HG02678 (cell line): ENCODE data around the gene NRF1.

Experiments
- ATAC-seq: cut with Tn5 transposase; IDR thresholded peaks from one replicate; pipeline ENCODE4 v1.9.1; 2021; ENCODE audit warnings: mild to moderate bottlenecking, moderate library complexity; ENCODE audit not compliant: unreplicated experiment

Gene NRF1

DNA sequence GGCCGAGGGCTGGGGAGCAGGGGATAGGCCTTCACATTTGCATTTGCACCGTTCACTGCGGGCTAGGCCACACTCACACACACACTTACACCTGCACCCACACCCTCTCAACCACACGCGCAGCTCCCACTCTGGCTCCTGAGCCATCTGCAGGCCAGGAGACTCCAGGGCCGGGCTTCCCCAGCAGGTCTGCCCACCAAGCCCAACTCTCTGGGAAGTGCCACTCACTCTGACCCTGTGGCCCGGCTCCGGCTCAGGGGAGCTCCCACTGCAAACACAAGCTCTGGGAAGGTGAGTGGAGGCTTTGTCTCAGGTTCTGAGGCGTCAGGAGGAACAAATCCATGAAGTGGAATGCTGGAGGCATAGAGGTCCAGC is 157.9 kb downstream of the NRF1 start:
- ATAC-seq: no peak

DNA sequence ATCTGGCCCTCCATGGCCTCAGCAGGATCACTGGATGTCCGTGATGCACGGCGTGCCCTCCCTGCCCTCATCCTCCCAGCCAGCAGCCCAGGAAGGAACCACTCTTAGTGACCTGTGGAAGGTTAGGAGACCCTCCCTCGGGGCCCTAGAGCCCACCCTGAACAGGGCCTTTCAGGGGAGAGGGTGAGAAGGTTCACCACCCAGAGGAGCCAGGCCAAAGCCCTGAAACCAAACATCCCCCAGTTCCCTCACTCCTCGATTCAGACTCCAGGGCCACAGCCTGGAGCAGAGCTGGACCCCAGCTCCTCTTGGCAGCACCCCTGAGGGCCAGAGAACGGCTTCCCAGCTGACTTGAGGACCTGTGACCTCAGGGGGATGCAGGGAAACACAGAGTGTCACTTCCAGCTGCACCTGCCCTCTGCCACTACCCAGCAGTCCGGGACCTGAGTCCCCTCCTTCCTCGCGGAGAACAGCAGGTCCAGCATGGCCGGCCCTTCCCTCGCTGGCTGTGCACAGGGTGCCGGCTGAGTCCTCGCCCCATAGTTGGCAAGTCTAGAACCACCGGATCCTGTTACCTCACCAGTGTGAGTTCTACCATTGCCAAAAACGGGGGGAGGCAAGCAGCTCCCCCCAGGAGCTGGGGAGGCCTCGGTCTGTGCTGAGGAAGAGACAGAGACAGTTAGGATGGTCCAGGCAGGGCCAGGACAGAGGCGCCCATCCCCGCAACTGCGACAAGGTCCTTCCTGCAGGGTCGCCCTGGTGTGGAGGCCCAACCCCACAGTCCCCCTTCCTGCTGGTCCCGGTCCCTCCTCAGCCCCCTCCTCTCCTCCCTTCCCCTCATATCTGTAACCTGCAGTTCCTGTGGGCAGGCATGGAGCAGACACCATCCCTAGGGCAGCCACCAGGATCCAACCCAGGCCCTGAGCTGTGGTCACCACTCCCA is 158.6 kb downstream of the NRF1 start:
- no peak for ATAC-seq

DNA sequence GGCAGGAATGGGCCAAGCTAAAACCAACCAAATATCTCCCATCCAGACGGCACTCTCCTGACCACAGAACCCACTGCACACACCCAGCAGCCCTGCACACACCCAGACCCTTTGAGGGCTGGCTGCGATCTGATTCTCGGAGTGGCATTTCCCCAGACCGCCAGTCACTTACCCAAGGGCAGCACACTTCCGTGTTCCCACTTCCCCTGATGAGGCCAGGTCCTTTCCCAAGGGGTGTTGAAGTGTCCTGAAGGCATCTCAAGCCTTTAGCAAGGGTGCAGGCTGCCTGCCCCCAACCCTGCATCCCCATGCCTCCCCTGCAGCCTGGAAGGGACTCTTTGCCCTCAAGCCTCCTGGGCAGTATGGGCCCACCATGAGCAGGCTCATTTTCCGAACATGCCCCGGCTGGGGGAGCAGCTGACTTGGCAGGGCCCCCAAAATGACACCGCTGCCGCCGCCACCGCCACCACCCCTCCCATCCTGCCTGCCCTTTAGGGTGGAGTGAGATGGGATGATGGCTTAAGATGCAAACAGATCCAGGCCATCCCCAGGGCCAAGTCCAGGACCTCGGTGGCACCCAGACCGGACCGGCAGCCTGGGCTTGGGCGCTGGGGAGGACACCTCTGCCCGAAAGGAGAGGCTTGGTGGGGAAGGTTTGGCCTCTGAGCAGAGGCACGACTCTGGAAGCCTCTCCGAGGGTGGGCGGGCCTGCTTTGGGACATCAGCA is 159.8 kb downstream of the NRF1 start:
- ATAC-seq: no peak

DNA sequence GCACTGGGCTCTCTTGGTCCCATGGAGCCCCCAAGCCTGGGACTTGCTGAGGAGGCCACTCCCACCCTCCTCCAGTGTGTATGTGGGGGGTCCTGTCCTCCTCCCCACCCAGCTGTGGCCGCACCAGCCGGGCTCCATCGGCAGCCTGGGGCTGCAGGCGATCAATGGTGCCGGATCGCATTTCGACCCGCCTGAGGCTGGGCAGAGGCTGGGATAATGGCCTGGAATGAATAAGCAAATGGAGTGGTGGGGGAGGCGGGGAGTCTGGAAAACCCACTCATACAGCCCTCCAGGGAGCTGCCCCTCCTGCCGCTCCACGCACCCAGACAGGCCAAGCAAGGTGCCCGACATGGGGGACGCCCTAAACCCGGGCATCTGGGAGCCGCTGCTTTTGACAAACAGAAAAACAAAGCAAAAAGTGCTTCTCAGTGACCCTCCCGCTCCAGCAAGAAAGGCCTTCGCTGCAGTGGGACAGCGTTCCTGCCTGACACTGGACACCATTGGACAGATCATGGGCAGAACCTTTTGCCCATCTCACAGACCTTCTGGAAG is 160.5 kb downstream of the NRF1 start:
- ATAC-seq: no peak

DNA sequence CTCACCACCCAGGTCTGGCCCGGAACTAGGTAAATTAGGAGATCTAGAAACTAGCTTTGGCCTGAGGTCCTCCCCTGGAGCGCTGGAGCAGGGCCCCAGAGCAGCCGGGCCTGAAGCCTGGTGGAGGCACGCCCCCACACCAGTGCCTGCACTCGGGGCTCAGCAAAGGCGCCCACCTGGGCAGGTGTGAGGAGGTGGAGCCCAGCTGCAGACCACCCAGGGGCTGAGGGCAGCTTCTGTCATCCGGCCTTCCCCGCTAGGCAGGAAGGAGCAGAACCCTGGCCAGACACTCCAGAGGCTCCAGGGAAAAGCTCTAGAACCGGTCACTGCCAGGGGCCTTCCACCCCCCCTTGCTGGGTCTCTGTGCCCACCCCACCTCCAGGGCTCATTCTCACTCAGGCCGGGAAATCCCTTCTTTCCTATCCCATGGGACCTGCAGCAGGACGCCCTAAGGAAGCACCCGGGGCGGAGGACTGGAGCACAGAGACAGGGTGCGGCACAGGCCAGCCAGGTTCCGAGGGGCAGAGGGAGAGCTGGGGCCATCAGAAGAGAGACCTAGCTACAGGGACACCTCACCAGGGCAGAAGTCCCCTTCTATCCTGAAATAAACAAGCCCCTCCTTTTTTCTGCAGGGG is 161.2 kb downstream of the NRF1 start:
- ATAC-seq: no peak

DNA sequence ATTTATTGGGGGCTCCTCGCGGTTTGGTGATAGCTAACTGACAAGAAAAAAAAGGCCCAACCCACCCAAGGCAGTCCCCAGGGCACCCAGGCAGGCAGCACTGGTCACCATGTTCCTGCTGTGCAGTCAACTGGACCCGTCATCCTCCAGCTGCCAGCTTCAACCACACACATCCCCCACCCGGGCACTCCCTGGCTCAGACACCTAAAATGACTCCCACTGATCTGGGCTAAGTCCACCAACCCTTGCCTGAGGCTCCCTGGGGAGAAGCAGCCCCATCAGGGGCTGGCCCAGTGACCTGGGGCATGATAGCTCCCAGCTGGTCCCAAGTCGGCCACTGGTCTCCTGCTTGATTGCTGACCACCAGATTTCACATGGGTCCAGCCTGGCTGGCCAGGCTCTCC is 161.8 kb downstream of the NRF1 start:
- ATAC-seq: no peak

DNA sequence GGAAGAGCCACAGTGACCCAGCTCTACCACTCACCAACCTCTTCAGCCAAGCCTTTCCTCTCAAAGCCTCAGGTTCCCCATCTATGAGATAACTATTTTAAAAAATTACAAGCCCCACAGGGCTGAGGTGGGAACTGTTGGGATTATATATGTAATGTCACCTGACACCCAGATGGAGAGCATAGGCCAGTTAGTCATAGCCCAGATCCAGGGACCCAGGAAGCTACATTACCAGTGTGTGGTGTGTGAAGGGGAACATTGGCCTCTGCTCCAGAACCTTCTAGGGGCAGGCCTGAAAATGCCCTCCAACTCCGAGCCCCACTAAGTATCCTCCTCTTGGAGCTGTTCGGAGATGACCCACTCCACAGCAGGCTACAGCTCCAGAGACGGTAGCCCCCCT is 162.4 kb downstream of the NRF1 start:
- no peak for ATAC-seq

DNA sequence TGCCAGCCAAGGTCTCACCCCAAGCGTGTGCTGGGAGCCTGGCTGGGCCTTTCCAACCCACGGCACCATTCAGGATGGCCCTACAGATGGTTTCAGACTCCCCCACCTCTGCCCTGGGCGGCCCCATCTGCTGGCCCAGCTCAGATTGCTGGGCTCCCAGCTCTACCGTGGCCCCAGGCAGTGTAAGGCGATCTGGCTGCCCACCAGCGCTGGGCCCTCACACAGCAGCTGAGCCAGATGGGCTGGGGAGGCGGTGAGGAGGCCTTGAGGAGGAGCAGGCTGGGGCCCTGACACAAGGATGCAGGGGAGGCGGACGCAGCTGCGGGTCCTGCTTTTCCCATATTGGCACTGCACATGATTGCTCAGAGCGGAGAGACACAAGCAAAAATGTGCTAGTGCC is 162.8 kb downstream of the NRF1 start:
- ATAC-seq: no peak

DNA sequence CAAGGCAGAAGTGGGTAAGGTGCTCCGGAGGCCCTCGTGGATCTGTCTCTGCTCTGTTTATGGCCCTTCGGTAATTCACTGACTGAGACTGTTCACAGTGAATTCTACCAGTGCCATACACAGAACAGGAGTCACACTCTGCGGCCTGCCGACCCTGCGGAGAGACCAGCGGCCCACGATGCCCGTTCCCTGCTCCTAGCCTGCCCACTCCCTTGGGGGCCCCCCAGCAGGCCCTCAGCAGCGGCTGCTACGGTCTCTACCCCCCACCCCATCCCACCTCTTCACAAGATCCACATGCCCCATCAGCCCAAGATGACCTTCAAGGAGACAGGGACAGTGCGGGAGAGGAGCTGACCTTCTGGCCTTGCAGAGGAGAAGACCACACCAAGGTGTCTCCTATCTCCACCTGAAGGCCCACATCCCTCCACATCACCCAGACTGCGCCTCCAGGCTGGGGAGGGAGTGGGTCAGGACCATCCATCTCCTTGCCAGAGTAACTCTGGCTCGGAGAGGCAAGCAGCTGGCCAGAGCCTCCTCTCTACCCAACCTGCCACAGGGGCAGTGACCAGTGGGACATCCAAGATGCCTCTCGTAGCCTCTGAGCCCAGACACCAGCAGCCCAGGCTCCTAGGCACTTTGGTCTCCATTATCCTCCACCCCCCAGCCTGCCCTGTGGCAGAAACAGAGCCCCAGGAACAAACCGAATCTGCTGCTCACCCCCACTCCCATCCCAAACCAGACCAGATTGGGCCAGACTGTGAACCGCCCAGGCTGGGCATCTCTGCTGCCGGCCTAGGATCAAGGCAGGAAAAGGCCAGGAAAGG is 163.6 kb downstream of the NRF1 start:
- no peak for ATAC-seq

DNA sequence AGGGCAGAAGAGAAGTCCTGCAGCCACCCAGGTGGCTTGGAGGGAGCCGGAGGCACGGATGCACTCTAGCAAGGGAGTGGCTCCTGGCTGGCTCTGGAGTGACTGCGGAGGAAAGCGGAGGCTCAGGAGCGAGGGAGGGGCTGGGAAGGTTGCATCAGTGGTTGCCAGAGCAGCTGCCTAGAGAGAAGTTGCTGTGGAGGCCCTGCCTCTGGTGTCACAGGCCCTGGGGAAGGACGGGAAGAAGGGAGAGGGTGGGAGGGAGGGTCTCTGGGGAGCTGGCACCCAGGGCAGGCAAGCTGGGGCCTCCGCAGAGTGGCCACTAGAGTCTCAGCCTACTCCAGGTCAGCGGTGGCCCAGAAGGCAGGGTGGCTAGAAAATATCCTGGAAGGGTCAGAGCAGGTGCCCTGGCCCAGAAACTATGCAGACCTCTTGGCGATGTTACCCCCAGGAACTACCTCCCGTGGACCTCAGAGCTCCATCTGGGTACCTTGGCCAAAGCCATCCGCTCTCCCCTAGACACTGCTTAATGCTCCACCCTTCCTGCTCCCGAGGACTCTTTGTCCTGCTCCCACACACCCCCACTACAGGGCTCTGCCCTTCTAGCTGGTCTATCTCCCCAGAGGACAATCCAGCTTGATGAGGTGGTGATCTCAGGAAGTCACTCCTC is 164.3 kb downstream of the NRF1 start:
- ATAC-seq: no peak

DNA sequence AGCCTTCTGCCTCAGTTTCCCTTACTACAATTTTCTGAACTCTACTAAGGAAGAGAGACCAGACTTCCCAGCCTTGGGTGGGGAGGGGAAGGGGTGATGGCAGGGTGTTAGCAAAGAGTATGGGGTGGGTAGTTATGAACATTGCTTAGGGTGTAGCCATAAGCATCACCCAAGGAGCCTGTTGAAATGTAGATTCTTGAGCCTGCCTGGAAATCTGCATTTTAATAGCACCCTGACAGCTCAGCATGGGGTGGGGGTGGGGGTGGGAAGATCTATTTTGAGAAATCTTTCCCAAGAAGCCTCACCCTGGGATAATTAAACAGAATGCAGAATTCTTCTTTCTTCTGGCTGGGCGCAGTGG is 164.8 kb downstream of the NRF1 start:
- no peak for ATAC-seq

DNA sequence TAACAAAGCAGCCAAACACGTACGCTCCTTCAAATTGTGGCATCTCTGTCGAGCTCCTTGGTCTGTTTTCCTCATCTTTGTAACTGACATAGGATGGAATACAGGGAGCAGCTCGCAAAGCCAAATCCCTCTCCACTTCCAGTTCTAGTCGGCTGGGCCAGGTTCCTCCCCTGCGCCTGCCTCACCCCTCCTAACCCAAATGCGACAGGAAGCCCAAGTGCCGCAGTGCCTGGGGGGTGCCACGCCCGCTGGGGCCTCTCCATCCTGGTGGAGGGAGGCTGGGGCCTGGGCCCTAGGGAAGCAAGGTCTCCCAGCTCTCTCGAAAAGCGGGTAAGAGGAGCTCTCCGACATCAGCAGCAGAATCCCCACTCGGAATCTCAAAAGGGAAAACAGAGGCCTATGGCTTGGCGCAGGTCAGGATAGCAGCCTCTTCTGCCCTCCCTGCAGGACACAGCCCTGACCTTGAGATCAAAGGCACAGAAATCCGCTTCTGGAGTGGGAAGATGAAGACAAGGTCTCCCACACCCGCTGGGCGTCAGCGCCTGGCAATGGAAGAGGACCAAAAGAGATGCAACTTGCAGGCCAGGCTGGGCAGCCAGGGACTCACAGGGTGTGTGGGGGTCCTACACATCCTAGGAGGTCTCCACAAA is 165.8 kb downstream of the NRF1 start:
- ATAC-seq: no peak

DNA sequence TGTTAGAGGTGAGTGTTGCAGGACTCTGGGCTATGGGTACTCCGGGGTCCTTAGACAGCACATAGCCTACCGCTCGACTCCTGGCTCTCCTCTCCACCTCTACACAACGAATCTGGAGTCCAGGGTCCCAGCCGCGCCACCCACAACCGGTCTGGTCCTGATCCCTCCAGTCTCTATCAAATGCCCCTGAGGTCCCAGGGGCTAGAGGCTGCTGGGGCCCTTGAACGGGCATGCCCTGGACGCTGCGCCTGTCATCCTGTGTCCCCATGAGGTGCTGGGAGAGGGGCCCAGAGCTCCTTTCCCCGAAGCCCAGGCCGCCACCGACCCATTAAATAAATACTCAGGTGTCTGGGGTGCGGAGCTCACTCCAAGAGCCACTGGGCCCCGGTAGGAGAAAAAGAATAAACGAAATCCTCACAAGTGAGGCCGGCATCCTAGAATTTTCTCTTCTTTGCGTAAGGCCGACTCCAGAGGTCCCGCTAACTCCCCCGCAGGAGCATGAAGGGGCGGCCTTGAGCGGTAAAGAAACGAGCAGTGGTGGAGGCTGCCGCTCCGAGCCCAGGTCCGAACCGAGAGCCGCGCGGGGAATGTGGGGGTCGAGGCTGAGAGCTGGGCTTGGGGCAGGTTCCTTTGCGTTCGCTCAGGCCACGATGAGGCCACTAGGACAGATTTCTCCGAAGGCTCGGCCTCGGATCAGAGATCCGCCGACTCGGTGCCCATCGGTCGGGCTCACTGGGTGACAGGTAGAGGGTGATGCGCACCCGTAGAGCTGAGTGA is 166.7 kb downstream of the NRF1 start:
- no peak for ATAC-seq

DNA sequence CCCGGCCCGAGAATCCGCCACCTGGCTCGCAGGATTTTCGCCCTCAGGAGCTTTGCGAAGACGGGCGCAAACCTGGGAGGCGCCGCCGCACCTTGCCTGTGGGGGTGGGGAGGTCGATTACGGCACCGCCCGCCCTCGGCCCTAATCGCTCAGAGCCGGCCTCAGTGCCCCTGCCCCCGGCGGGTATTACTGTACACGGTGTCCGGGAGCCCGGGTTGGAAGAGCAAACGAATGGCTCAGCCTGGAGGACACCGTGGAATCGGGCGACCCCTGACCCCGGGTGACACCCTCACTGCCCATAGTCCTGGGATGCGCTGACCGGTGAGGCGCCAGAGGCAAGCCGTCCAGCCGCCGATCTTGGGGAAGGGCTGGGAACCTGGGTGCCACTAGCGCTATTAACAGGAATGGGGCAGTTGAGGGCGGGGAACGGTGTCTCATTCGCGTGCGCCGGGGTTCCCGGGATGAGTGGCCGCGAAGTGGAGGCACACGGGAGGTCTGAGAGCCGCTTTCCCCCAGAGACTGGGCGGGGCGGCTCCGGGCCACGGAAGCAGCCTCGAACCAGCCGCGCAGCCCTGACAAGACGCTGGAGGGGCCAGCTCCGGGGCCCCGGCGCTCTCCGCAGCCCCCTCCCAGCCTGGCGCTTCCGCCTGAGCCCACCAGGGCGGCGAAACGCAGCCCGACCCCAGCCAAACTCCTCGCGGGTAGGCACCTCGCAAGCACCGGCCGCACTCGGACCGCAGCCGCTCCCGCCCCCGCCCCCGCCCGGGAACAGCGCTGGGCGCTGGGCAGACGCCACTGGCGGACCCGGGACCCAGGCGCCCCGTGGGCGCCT is 167.5 kb downstream of the NRF1 start:
- ATAC-seq: no peak

DNA sequence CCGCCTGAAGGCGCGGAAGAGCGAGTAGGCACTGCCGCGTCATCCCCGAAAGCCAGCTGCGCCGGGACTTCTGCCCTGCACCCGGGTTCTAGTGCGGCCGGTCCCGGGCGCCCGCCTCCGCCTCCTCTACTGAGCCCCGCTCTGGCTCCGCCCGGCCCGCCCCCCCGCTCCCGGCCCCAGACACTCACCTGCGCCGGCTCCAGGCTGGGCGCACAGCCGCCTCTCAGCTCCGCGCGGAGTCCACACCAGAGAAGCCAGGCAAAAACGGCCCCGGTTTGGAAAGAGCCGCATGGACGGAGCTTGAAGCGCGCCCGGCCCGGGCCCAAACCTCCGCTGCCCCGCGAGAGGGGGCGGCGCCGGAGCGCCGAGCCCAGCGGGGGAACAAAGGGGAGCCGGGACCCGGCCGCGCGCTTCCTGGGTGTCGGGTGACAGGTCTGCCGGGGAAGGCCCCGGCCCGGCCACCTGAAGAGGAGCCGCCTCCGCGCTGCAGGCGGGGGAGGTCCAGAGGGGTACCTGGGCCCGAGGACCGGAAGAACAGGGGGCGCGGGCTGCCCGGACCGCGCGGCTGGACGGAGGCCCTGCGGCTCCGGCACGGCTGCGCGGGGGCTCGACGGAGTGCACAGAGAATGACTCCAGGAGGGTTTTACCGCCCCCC is 168.2 kb downstream of the NRF1 start:
- no peak for ATAC-seq

DNA sequence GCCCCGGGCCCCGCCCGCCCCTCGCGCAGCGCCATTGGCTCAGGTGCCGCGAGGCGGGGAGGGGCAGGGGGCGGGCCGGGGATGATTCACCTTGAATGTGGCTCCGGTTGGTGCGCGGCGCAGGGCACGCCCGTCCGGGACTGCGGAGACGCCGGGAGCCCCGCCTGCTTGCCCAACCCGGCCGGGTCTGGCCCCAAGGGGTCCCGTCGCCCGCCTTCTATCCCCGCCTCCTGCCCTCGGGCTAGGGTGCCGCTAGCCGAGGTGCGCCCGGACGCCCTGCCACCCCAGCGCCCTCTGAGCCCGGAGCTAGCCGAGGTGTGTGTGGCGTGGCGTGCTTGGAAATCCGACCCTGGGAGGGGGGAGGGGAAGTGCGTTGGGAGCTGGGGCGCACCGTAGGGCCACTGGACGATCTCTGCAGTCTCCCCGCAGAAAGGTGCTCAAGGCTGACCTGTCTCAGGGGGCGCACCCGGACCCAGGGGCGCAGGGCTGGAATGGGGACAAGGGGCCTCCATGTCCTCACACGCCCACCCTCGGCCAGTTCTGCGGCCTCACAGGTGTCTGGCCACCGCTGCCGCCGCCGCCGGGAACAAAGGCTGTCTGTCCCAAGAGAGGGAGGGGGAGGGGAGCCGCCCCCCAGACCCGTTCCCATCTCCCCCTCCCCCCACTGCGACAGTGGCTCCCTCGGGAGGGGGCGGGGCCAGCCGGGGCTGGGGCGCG is 168.9 kb downstream of the NRF1 start:
- ATAC-seq: no peak
